LNCaP clone FGC (cell line): ENCODE data around the gene ZFAND5.
A peak's percentile ranks its signal among the peaks of the same experiment; 100 is the strongest.

ENCODE experiments used
- DNase-seq: peaks from one replicate; pipeline ENCODE4 v3.0.0-alpha.2; 2011; ENCODE audit warnings: low read depth
- H3K4me3 ChIP-seq: 2 replicates; pipeline ENCODE4 v1.5.1; 2011; ENCODE audit warnings: mild to moderate bottlenecking, low read depth, low read length, control low read depth
- TF ChIP-seq, protein P1 (sequence below): IDR thresholded peaks from 2 replicates; pipeline ENCODE4 v1.5.1; 2012; ENCODE audit warnings: mild to moderate bottlenecking; ENCODE audit not compliant: control insufficient read depth, insufficient read depth; ENCODE audit errors: extremely low read depth

The ZFAND5 gene

DNA sequence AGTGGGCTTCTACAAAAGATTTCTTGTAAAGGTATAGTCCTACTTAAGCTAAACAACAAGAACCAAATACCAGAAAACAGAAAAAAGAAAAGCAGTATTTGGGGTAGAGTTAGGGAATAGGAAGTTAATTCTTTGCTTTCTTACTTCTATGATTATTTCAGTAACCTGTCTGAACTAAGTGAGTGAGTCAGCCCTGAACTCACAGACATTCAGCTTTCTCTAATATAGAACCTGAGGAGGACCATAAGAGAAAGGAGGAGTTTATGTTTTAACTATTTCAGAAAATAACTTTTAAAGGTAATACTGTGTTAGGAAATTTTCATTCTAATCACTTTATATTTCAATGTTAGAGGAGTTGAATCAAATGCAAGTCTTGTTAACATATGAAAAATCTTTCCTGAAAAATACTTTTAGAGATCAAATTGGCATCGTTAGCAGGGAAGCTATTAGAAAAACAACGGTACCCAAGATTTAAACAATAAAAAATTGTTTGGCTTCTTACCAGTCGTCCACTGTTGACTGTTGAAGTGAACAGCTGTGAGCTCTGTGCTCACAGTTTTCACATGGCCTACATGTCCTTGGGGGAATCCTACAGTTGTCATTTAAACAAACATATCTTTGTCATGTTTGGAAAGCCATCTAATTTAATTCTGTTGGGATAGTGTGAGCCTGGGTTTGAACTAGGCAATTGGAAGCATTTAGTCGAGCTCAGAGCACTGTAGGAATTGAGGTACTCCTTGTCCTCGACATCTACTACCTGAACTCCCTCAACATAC lies 19.9 kb upstream of the ZFAND5 start:
- TF ChIP-seq, protein P1, sequence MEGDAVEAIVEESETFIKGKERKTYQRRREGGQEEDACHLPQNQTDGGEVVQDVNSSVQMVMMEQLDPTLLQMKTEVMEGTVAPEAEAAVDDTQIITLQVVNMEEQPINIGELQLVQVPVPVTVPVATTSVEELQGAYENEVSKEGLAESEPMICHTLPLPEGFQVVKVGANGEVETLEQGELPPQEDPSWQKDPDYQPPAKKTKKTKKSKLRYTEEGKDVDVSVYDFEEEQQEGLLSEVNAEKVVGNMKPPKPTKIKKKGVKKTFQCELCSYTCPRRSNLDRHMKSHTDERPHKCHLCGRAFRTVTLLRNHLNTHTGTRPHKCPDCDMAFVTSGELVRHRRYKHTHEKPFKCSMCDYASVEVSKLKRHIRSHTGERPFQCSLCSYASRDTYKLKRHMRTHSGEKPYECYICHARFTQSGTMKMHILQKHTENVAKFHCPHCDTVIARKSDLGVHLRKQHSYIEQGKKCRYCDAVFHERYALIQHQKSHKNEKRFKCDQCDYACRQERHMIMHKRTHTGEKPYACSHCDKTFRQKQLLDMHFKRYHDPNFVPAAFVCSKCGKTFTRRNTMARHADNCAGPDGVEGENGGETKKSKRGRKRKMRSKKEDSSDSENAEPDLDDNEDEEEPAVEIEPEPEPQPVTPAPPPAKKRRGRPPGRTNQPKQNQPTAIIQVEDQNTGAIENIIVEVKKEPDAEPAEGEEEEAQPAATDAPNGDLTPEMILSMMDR = no peak
- no peak for DNase-seq
- no peak overlapping the region for H3K4me3 ChIP-seq

DNA sequence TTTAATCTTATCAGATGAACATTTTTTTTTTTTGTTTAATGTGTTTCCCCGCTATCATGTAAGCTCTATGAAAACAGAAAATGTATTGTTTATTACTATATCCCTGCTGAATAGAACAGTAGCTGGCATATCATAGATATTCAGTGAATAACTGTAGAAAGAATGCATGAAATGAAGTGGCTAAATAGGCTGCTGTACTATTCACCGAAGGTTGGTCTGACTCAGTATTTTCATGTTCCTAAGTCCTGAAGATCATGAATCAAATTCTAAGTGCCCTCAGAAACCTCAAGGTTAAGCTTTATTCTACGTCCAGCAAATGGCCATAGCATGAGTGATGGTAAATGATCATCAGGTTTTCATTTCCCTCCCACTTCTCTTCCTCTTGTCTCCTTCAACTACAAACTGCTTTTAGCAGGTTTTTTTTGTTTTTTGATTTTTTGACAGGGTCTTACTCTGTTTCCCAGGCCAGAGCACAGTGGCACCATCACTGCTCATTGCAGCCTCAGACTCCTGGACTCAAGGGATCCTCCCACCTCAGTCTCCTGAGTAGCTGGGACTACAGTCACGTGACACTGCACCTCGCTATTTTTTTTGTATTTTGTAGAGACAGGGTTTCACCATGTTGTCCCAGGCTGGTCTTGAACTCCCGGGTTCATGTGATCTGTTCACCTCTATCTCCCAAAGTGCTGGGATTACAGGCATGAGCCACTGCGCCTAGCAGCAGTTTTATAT lies 19.1 kb upstream of the ZFAND5 start:
- DNase-seq = no peak

DNA sequence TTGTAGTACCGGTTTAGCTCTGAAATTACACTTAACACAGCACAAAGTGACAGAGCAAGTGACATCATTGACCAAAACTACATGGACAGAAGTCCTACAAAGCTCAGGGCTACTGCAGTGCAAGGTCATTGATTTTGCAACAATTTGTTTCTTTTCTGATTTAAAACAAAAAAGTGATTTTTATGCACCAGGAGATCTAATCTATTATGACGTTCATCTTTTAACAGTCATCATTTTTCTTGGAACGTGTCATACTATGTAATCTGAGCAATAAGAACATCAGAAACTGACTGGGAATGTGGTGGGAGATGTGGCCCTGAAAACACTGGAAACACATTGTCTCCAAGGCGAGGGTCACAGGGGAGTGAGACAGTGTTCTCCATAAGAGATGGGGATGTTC lies 17.4 kb upstream of the ZFAND5 start:
- H3K4me3 ChIP-seq = no peak overlapping the region
- DNase-seq = no peak
- TF ChIP-seq, protein P1 = no peak

More for the DNA sequence above, 19.1 kb upstream of the ZFAND5 start:
- TF ChIP-seq, protein P1 = no peak
- no peak overlapping the region for H3K4me3 ChIP-seq

DNA sequence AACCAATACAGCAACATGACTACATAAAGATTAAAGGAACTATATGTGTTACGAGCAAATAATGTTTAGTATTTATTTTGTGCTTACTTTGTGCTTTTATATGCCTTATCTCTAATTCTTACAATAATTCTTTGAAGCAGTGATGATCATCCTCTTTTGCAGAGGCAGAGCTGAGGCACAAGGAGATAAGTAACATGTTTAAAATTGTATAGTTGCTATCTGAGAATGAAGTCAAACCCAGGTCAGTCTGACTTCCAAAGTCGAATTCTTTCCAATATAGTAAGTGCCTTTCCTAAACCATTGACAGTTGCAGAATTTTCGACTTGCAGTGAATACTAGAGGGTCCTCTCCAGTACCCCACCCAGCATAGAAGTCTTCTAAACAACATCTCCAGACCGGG lies 12.0 kb upstream of the ZFAND5 start:
- TF ChIP-seq, protein P1 = no peak
- no peak overlapping the region for H3K4me3 ChIP-seq
- DNase-seq = no peak

DNA sequence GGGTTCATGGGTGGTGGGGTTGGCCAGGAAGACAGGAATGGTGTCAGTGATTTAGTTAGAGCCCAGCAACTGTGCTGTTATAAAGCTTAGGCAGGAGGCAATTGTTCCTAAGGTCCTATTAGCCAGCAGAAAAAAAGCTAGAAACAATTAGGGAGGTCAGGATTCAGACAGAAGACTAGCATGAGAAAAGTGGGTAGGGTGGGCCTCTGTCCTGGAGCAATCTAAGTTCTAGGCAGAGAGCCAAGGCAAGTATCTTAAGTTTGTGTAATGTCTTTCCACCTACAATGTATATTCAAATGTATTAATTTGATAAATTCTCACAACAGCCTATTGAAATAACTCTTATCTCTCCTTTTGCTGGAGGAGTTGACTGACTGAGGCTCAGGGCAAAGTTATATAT lies 6.1 kb upstream of the ZFAND5 start:
- TF ChIP-seq, protein P1 = no peak

DNA sequence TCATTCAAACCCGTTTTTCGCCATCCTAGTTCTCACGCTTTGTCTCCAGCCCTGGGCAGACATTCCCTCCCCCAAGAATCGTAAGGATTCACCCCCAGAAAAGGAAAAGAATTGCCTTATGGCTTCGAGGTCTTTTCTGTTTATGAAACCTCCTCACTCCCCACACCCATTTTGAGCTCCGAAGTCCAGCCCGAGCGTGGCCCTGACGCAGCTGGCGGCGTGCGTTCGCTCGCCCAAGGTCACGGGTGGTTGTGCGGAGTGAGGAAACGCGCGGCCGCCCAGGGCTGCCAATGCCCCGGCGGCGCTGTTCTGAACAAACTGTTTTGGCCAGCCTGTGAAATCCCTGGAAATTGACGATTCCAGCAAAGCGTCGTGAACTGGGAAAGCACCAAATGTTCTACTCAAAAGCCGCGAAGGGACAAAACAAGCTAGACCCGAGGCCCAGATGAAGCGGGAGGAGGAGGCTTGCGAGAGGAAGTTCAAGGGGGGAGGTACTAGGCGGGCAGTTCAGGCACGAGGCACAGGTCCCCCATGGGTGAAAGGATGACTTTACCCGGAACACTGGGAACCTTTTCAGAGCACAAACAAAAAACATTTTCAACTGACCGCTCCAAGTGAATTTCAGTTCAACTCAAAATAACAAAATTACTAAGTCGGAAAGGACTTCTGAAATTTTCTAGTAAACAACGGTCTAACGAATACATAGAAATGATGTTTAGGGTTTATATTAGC lies 683 bp upstream of the ZFAND5 start:
- TF ChIP-seq, protein P1 = peak; percentile 23; the same call in 1 of the 2 replicates
- DNase-seq = peak; percentile 70
- peak overlapping the region; percentile 91 for H3K4me3 ChIP-seq

More for the DNA sequence above, 6.1 kb upstream of the ZFAND5 start:
- DNase-seq = no peak
- H3K4me3 ChIP-seq = no peak overlapping the region
